HPDE6-E6E7 (cell line): ENCODE measurements around the gene MYOM1.

Experiments
- DNase-seq: peaks from one replicate; pipeline ENCODE4 v3.0.0; 2011; ENCODE audit warnings: missing footprints; ENCODE audit errors: extremely low spot score

Gene MYOM1

DNA sequence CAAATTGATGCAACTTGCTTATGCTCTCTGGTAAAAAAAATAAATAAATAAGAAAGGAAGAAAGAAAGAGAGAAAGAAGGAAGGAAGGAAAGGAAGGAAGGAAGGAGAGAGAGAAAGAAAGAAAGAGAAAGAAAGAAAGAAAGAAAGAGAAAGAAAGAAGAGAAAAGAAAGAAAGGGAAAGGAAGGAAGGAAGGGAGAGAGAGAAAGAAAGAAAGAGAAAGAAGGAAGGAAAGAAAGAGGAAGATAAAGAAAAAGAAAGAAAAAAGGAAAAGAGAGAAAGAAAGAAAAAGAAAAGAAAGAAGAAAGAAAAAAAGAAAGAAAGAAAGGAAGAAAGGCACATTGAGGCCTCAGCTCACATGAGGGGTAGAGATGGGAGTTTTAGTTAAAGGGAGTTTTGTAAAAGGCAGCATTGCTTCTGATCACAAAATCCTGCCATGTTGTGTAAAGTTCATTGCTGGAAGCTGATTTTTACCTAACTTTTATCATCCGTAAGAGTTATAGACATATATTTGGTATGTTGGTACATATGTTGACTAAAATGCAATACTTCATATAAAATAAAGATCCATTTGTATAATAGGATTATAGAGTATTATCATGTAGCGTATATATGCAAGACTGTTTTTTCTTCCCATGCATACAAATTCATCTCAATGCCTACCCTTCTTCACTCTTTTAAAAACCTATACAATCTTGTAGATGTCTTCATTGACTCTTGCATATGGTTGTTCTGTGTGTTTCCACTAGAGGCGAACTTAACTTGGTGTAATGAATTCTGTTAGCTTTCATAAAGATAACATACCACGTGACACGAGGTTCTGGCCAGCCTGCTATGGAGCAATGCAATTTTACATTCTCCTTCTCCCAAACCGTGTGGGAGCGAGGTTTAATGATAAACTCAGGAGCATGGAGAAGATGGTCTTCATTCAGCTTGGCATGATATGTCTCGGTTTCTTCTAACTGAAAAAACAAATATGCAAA is 32.8 kb downstream of the MYOM1 start:
- DNase-seq = no peak

DNA sequence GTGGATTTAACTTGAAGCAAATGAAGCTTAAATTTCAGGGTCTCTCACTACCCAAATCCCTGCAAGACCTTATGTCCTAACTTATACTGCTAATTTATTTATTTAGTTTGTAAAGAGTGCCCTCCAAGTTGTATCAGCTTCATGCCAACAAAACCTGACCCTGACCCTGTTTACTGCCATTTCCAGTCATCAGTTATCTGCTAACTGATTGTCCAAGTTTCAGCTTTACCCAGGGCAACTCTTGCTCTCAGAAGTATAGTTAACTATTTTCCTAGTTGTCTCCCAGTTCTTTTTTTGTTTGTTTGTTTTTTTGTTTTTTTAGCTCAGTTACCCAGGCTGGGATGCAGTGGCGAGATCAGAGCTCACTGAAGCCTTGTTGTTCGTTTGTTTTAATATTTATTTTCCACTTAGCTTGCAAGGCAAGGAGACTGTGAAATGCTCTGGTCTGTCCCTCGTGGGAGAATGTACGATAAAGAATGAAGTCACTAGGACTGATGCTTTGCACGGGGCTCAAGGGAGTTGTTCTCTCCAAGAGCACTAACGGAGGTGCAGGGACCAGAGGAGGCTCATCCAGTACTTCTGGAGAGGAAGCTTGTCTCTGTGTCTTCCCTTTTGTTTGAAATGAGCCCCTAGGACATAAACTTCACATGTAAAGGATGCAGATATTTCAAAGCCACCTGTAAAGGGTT is 35.3 kb downstream of the MYOM1 start:
- no peak for DNase-seq

- DNase-seq = no peak
Observed at GRCh38 chr18:3183103-3183717, 36.6 kb downstream of the MYOM1 start.

DNA sequence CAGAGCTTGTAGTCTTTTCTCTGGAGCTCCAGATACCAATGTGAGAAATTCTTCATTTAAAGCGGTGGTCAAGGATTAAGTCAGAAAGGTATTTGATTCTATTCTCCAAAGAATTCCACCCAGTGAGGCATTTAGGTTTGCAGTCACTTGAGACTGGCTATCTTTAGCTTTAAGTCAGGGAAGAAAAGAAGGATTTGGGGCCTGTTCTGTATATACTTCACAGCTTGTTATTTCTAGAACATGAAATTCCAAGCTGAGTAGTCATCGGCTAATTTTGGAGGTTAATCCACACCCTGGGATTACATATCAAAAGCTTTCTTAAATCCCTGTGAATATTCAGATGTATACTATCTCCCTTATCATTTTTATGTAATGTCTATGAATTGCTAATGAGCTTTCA is 39.4 kb downstream of the MYOM1 start:
- DNase-seq = no peak

- no peak for DNase-seq
Observed at GRCh38 chr18:3179430-3180089, 40.2 kb downstream of the MYOM1 start.

GRCh38 chr18:3177902-3178687 is 41.7 kb downstream of the MYOM1 start:
- no peak for DNase-seq

DNA sequence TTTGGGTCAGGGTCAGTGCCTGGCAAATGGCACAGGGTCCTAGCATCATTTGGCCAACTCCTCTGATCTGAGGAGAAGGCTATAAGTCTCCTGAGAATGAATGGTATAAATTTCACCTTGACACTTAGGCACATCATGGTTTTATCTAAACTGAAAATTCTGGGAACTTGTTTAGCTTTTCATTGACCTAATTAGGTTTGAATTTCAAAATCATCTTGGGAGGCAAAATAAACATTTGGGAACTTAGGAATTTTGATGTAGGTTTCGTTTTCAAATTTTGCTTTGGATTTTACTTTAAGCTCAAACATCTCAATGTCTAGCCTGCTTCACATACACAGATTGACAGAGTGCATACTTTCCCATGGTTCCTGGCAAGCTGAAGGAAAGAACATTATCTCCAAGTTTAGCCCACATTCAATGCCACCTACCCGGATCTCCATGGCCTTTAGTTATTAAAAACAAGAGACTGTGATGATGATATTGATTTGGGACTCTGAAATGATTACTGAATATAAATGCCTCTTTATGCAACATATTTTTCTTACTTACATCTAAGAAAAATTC is 44.5 kb downstream of the MYOM1 start:
- DNase-seq = no peak

GRCh38 chr18:3172097-3172496 is 47.7 kb downstream of the MYOM1 start:
- DNase-seq = no peak

GRCh38 chr18:3171631-3172030 is 48.1 kb downstream of the MYOM1 start:
- no peak for DNase-seq

GRCh38 chr18:3170441-3171161 is 49.2 kb downstream of the MYOM1 start:
- DNase-seq = no peak

DNA sequence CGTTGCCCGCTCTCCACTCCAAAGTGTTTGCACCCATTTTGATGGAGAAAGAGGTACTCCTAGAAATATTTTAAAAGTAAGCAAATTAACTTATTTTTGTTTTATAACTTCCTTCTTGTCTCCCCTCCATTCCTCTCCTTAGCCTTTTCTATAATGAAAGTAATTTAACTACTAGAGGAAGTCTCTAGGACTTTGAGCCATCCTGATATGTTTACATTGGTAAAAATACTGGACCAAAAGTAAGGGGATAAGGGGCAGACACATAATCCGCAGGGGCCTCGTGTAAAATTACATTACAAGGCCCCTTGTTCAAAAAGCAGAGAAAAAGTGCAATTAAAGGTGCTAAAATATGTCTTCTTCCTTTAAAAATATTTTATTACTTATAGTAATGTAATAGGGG is 55.4 kb downstream of the MYOM1 start:
- DNase-seq = no peak

DNA sequence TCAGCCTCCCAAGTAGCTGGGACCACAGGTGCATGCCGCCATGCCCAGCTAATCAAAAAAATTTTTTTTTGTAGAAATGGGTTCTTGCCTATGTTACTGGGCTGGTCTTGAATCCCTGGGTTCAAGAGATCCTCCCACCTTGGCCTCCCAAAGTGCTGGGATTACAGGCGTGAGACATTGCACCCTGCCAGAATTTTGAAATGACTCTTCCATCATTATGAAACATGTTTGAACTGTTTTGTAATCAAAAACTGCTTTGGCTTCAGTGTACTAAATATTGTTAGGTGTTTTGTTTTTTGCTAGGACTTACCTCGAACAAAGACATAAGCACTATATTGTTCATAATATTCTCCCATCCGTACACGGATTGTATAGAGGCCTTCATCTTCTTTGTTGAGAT is 55.8 kb downstream of the MYOM1 start:
- DNase-seq = no peak

GRCh38 chr18:3162181-3162580 is 57.6 kb downstream of the MYOM1 start:
- no peak for DNase-seq

DNA sequence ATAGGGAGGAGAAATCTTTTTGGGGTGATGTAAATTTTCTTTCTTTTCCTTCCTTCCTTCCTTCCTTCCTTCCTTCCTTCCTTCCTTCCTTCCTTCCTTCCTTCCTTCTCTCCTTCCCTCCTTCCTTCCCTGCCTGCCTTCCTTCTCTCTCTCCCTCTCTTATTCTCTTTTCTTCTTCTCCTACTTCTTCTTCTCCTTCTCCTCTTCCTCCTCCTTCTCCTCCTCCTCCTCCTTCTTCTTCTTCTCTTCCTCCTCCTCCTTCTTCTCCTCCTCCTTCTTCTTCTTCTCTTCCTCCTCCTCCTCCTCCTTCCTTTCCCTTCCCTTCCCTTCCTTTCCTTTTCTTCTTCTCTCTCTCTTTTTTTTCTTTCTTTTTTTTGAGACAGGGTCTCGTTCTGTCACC is 59.9 kb downstream of the MYOM1 start:
- DNase-seq = no peak

DNA sequence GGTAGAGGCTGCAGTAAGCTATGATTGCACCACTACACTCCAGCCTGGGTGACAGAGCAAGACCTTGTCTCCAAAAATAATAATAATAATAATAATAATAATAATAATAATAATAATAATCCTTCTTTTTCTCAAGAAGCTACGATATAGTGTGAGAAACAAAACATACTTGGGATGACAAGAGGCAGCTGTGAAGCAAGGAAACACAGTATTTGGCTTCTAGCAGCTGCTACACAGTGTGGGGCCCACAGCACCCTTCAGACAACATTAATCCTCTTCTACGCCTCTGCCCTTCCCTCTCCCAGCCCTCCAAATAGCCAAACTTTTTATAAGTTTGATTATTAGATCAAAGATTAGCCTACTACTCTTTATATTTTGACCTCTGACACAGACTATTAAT is 62.2 kb downstream of the MYOM1 start:
- DNase-seq = no peak

GRCh38 chr18:3157086-3157485 is 62.7 kb downstream of the MYOM1 start:
- DNase-seq = no peak

DNA sequence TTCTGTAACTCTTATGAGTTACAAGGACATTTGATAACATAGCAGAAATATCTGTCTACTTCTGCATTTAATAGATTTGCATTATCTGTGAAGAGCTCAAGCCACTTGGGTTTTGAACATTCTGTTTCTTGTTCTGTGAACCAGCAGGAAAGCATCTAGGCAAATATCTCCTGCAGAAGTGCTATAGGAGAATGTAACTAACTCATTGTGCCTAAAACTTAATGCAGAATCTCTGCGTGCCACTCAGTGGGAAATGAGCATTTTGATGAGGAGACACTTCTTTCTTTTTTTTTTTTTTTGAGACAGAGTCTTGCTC is 63.5 kb downstream of the MYOM1 start:
- no peak for DNase-seq

DNA sequence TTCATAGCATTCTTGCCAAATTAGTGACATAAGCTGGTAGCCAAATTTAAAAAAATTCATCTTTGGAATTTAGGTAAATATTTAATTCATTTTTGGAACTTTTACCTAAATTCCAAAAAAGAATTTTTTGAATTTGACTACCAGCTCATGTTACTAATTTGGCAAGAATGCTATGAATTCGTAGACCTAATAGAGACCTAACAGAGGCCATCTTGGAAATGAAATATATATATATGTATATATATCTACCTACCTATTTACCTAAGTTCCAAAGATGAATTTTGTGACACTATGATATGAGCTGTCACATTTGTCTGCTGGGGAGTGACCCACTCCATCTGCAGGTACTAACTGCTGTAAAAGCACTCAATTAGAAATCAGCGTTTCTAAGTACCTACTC is 65.6 kb downstream of the MYOM1 start:
- no peak for DNase-seq

DNA sequence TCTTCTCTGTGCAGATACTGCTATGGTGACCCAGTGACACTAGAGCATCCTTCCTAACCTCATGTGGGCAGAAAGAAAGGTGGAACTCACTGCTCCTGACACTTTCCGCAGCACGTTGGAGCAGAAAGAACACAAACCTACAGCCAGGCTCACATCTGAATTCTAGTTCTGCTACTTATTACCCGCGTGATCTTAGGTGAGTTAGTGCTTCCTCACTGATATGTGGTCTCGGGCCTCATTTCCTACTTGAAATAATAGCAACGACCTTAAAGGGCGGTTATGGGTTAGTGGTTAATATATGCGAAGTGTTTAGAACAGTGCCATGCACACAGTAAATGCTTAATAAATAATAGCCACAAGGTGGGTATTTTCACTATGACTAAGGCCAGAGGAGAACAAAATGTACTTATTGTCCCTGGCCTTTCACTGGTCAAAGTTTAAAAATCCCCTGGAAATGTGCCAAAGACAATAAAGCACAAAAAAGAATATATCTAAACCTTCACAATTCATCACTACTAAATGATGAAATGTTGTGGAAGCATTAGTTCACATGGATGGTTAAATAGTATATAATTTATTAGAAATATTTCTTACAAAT is 66.6 kb downstream of the MYOM1 start:
- DNase-seq = no peak

- no peak for DNase-seq
Observed at GRCh38 chr18:3152294-3152693, 67.5 kb downstream of the MYOM1 start.
